GM12875 (cell line): Measurements from ENCODE around the gene RORC.
A peak's percentile ranks its signal among the peaks of the same experiment; 100 is the strongest.

ENCODE experiments used
- H3K4me3 ChIP-seq: one replicate; pipeline ENCODE4 v1.5.1; 2011; ENCODE audit warnings: low read depth, low read length, control low read depth
- TF ChIP-seq, protein P1 (sequence below): IDR thresholded peaks from 2 replicates; pipeline ENCODE4 v1.5.1; 2011; ENCODE audit warnings: low read depth, mild to moderate bottlenecking, control low read depth, inconsistent platforms, low read length, moderate library complexity, borderline replicate concordance; ENCODE audit not compliant: insufficient read depth

Gene RORC

DNA sequence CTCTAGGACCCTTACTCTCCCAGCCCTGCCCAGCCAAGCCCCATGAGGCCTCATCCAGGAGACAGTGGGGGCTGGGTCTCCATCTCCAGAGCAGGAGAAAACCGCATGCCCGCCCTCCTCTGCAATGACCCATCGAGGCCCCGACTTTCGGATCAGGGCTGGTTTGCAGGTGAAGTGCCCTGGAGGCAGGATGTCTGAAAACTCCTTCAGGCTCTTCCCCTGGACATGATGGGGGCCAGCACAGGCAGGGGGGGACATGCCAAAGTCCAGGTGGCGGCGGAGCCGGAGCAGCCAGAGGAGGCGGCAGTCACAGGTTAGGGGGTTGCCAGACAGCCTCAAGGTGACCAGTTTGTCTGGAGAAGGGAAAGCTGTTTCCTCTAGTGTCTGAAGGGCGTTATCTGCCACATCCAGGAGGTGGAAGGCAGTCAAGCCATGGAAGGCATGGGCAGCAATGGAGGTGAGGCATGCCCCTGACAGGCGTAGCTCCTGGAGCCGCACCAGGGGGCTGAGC is 30.2 kb downstream of the RORC start:
- H3K4me3 ChIP-seq = no peak overlapping the region
- TF ChIP-seq, protein P1, sequence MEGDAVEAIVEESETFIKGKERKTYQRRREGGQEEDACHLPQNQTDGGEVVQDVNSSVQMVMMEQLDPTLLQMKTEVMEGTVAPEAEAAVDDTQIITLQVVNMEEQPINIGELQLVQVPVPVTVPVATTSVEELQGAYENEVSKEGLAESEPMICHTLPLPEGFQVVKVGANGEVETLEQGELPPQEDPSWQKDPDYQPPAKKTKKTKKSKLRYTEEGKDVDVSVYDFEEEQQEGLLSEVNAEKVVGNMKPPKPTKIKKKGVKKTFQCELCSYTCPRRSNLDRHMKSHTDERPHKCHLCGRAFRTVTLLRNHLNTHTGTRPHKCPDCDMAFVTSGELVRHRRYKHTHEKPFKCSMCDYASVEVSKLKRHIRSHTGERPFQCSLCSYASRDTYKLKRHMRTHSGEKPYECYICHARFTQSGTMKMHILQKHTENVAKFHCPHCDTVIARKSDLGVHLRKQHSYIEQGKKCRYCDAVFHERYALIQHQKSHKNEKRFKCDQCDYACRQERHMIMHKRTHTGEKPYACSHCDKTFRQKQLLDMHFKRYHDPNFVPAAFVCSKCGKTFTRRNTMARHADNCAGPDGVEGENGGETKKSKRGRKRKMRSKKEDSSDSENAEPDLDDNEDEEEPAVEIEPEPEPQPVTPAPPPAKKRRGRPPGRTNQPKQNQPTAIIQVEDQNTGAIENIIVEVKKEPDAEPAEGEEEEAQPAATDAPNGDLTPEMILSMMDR = no peak

- TF ChIP-seq, protein P1 = no peak
- H3K4me3 ChIP-seq = no peak overlapping the region
Observed at GRCh38 chr1:151800830-151801229, 30.8 kb downstream of the RORC start.

DNA sequence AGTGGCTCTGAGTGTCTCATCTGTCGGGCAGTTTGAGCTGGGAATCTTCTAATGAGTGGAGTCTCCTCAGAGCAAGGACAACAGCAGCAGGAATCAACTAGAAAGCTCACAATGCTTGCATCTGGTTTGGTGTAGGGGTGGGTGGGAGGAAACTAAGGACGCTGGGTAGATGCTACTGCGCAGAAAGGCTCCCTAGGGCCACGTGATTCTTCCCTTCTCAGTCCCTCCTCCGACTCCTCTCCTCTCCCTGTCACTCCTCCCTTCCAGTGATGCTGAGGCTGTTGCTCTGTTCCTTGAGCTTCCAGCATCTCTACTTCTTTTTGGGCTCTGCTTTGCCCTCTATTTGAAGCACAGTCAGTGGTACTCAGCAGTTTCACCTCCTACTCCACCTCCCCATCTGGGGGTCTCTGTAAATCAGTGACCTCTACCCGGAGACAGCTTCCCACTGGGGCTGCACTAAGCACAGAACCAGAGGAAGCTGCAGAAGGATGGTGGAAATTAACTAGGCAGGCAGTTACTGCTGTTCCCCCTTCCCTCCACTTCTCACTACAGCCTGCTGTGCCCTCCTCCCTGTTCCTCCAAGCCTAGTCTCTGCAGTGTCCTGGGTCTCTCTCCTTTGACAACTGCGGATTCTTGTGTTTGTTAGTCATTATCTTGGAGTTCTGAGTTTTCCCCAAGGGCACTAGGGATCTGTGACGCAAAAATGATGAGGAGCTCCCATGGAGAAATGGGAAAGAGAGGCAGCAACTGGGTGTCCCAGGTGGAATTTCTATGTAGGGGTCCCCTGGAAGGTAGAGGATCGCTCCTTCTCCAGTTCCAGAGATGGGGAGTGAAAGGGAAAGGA is 32.2 kb downstream of the RORC start:
- TF ChIP-seq, protein P1 = no peak

GRCh38 chr1:151798571-151798970 is 33.0 kb downstream of the RORC start:
- TF ChIP-seq, protein P1 = no peak
- no peak overlapping the region for H3K4me3 ChIP-seq

More for the DNA sequence above, 32.2 kb downstream of the RORC start:
- H3K4me3 ChIP-seq = no peak overlapping the region

- TF ChIP-seq, protein P1 = no peak
- H3K4me3 ChIP-seq = peak overlapping the region; percentile 55
Observed at GRCh38 chr1:151790940-151791651, 40.5 kb downstream of the RORC start.

DNA sequence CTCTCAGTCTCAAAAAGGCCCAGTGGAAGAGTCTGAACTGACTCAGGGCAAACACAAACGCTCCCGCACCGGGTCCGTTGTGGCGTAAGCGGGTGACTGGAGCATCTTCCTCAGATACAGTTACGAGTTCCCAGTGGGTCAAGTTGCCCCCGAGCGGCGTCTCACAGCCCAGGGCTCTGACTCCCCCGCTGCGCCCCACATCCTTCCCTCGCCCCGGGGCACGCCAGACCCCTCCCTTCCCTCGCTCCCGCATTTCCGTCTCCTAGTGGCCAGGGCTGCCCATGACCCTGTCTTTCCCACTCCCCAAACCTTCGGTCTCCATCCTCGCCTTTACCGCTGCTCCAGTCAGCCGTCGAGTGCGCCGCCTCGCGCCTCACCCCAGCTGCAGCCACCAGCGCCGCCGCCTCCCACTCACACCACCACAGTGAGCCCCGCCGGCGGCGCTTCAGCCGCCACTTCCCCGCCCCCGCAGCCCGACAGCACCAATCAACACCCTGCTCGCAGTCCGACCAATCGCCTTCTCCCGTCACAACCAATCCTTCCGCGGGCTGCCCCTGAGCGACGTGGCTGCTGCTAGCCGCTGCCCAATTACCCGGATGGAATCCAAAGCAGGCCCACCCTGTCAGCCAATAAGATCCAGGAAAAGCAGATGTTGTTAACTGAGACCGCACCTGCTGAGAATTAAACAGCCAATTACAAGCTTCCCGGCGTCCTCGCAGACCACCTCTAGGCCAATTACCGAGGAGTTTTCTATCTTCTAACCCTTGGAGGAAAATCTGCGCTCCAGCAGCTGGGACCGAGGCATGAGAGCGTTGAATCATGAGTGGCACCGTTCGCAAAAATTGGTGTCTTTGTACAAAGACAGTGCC is 41.3 kb downstream of the RORC start, which contains the start of gene TDRKH:
TDRKH (minus strand) TSS at position 430 of the 869 bp plus-strand sequence. CDS start 7,478 bp downstream, outside the sequence.
- H3K4me3 ChIP-seq = peak within 1 kb of the TSS; percentile 71
- TF ChIP-seq, protein P1 = 0 out of 2 replicates have a peak, but pooled peaks have one; percentile 32
